DMS 273 treated with DMSO at 0.1 percent for 48 hours (cell line): Measurements from ENCODE around the gene UBA6.
"Not testable (repeated sequence)": the region's sequence is repeated elsewhere in the genome, so short reads cannot be mapped to it uniquely, and the experiment has no call there.

Experiments used
- DNase-seq: peaks from one replicate; lab custom pipeline; 2025; lab: John Stamatoyannopoulos, UW

UBA6 gene

GRCh38 chr4:67700738-67701516 is at the start of gene UBA6:
Gene UBA6, minus strand, starts transcription at chr4:67701155. Its CDS starts 36 bp downstream, at chr4:67701119.
- peak; percentile 77 for DNase-seq

DNA sequence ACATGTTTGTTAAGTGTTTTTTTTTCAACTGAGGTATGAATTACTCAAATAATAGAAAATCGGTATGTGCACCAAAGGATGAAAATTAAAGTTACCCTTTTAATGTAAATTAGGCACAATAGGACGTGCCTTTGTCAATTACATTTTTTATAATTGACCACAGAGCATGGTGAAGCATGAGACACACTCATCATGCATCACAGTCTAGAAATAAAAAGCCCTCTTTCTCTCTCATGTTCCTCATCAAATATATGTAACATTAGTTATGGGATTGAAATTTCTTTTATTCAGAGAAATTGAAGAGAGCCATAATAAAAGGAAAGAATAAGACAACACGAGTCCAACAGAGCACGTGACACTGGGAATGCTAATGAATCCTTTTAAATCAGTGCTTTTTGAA is 49.7 kb upstream of the UBA6 start:
- DNase-seq = no peak

- DNase-seq = no peak
These were observed 48.3 kb upstream of the UBA6 start for GRCh38 chr4:67749286-67749685.

DNA sequence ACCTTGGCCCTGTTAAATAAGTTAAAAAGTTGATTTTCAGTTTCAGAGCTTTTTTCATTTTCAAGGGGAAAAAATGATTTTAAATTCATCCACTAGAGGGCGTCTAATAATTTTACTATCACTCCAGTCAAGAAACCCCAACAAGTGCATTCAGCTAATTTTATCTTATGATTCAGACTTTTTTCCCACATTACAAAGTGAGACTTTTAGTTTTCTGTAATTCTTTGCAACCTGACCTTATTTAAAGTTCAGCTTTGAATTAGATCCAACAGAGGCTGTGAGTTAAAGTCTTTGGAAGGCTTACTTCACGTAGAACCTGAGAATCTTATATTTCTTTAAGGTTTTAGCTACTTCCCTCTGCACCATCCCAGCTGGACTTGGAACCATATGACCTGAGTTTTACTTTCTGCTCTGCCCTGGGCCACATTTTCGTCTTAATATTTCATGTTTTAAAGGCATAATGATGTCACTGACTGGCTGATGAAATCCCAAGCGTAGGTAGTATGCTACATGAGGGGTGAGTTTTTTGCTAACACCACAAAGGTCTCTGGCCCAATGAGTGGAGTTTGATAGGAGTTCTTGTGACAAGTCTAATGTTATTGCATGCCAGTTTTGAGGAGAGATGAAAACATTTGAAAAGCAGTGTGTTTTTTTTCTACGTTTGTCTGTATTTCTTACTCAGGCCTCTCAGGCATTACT is 46.0 kb upstream of the UBA6 start:
- DNase-seq = no peak

DNA sequence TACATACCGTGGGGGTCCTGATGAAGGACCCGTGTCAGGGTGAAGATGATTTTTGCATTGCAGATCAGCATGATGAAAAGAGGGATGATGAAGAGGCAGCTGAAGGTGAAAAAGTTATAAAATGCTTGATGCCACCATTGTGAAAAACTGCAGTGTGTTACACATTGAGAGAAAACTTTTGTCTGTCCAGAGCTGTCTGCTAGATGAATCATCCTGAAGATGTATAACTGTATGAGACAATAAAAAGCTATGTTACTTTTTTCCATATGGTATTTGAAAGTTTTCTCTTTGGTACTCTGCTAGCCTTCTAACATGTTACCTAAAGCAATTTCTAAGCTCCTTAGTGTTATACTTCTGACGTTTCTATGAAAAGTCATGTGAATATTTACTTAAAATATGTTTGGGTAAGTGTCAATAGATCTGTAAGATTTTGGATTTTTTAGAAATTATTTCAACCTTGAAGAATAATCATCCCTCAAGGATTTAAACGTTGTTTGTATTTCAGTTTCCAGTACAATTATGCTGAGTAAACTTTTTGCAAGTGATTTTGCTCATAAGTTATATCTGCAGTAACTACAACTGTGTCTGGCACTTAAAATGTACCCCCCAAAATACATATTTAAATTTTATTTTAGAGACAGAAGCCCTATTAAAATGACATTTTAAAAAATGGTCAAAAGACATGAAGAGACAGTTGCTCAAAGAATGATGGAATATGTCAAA is 43.8 kb upstream of the UBA6 start:
- no peak for DNase-seq

DNA sequence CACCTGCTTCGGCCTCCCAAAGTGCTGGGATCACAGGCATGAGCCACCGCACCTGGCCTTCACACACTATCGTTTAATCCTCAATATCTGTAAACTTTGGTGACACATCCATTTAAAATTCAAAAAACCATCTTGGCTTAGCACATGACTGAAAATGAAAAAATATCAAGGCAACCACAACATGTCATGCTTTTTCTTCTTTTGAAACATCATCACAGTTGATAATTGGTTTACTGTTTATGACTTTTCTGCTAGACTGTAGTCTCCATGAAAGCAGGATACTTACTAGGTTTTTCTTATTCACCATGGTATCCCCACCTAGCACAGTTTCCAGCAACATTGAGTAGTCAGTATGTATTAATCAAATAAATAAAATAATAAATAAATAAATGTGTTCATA is 42.2 kb upstream of the UBA6 start:
- DNase-seq = no peak

DNA sequence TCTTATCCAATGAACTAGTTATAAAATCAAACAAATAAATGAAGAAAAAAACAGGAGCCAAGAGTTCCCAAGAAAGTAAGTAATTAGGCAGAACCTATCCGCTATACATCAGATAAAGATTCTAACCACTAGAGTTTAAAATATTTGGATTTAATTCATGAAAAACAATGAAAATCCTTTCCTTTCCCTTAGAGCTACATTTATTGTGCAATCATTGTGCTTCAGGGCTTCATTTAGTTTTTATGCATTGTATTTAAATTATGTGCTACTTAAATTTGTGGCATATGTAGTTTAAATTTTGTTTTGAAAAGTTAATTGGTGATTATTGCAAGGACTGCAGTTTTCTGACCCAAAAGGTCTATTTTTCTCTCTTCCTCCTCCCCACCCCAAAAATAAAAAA is 35.3 kb upstream of the UBA6 start:
- DNase-seq = no peak

DNA sequence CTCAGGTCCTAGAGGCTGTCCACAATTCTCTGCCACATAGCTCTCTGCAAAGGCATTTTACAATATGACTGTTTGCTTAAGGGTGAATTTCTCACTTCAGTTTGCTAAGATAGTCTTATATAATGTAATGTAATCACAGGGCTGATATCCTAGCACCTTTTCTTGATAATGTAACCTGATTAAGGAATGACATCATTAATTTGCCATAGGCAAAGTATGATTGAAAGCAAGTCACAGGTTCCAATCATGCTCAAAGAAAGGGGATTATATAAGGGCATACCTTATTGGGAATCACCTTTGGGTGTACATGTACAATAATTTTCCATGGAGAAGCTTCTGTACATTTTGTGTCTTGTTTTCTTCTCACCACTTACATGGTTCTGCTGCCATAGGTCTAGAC is 34.4 kb upstream of the UBA6 start:
- DNase-seq = no peak

DNA sequence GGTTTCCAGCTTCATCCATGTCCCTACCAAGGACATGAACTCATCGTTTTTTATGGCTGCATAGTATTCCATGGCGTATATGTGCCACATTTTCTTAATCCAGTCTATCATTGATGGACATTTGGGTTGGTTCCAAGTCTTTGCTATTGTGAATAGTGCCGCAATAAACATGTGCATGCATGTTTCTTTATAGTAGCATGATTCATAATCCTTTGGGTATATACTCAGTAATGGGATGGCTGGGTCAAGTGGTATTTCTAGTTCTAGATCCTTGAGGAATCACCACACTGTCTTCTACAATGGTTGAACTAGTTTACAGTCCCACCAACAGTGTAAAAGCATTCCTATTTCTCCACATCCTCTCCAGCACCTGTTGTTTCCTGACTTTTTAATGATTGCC is 29.6 kb upstream of the UBA6 start:
- not testable (repeated sequence) for DNase-seq

DNA sequence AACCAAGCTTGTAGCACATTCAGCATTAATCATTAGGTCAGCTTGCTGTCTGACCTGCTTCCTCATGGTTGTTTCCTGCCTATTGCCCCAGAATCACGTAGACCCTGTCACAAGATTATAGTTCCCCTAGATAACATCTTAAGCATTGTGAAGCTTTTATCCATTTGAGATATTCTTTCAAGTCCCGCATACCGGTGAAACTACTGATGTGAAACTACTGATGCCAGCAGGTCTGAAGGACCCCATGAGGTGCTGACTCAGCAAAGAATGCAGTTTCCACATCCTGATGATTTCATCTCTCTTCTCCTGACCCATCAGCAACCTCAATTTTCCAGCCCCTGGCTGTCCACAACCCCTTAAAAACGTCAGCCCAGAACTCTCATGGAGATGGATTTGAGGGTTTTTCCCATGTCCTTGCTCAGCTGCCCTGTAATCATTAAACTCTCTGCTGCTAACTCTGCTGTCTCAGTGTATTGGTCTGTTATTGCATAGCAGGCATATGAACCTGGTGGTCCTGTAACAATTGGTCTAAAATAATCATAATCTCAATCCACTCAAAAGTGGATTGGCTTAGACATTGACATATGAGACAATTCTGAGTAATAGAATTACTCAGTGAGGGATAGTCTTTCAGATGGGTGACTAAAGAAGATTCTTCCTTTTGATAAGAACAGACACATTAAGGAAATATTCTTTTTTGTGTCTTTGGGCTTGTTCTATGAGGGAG is 26.3 kb upstream of the UBA6 start:
- no peak for DNase-seq

DNA sequence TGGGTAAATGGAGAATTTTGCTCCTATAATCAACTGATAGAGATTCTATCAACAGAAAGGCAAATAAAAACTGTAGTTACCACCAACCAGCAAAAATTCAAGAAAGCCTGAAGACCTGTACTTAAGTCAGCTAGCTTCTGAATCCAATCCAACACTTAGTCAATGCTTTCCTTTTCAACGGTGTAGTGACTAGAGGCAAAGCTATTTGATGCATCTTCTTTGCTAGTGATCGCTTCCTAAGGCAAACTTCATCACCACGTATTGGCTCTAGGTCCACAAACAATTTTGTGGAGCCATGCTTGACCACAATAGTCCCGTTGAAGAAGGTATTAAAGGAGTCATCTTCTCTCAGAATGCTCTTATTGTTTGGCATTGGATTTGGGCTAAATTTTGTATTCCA is 25.0 kb upstream of the UBA6 start:
- no peak for DNase-seq

GRCh38 chr4:67725132-67725531 is 24.2 kb upstream of the UBA6 start:
- no peak for DNase-seq

- DNase-seq = no peak
These were observed 23.0 kb upstream of the UBA6 start for GRCh38 chr4:67723949-67724348.

DNA sequence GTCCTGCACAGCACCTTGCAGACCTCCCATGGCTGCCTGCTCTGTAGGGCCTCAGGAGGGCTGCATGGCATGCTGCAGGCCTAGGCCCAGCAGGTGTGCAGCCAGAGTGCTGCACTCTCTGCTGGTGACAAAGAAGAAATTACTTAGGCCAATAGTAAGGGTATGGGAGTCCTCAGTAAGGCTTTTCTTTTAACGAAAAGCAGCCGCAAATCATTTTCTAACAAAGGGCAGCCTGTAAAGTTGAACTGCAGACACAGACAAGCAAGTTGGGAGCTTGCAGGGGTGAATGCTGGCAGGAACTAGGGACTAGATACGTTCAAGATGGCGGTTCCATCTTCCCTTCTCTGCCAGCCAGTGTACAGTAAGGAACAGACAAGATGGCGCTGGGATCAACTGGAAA is 22.4 kb upstream of the UBA6 start:
- no peak for DNase-seq

- no peak for DNase-seq
These were observed 21.0 kb upstream of the UBA6 start for GRCh38 chr4:67721770-67722597.

DNA sequence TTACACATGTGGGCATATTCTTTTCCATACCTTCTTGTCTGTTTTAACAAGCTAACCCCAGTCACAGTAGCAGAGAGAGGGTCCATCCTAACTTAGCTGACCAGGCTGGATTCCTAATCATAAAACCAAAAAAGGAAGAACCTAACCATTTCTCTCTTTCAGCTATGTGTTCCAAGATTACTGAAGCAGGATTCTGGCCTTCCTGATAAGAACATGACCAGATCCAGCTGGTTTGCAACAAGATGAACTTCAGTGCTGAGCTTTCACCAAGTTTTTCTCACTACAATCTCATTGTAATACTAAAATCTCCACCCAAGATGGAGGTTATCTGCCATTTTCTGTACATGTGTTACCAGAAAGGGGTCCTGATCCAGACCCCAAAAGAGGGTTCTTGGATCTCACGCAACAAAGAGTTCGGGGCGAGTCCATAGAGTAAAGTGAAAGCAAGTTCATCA is 20.4 kb upstream of the UBA6 start:
- no peak for DNase-seq

DNA sequence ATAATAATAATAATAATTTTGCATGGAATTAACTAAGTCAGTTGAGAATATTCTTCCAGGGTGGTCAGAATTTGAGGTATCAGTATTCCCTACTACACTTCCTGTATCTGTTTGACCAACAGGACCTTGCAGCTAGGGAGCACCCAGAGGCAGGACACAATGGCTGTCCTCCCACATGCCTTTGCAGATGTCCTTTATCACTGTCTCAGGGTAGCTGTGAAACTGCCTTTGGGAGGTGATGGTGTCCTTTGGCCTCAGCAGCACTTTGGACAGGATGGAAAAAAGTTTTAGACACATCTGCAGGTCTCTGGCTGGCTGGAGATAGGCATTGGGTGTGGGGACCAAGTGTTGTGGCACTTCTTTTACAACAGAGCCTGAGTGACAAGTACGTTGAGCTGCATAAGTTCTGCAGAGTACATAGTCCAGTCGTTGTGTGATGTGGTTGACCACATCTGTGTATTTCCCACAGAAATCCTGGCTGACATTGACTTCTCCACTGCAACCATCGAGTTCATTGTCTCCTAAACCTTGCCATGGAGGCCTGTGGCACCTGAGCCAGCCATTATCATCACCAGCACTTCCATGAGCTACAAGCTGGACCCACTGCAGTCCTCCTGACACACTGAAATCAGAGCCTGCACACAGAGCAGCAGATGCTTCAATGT is 19.1 kb upstream of the UBA6 start:
- DNase-seq = no peak

GRCh38 chr4:67718848-67719247 is 17.9 kb upstream of the UBA6 start:
- DNase-seq = no peak

GRCh38 chr4:67717586-67717985 is 16.6 kb upstream of the UBA6 start:
- DNase-seq = no peak

DNA sequence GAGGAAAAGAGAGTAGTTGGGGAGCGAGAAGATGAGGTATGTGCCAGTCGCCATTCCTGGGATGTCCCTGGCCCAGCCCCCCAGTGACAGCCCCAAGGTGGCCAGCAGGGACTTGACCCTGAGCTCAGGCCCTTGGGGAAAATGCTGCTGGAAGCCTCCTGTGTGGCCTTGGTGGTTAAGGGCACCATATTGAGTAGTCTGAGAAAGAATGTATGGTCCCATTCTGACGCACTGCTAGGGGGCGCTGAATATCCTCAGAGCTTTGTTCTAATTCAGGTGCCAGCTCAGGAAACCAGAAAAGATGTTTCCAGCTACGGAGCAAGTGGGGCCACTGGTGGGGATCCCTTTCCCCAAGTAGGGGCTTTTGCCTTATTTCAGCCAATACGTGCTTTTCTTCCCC is 14.0 kb upstream of the UBA6 start:
- DNase-seq = no peak

DNA sequence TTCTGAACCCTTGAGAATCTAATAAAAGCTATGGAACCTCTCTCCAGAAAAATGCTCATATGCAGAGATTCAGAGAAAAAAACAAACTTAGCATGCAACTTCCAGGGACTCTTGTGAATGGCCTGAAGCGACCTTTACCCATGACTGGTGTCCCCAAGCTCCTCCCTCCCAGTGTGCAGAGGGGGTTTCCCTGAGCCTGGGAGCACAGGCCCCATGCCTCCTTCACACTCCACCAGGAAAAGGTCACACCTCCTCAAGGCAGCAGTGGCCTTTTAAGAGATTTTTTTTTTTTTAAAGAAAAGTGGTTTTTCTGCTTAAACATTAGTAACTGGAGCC is 13.3 kb upstream of the UBA6 start:
- no peak for DNase-seq
